Superior temporal gyrus (tissue), 1 donor: ENCODE data around the gene RBMS1.

ENCODE experiments used
- DNase-seq: peaks from one replicate; pipeline ENCODE4 v3.0.0-alpha.2; 2016; ENCODE audit errors: extremely low spot score

RBMS1 gene

GRCh38 chr2:160224507-160224906 lies 269.1 kb downstream of the RBMS1 start:
- DNase-seq: no peak

DNA sequence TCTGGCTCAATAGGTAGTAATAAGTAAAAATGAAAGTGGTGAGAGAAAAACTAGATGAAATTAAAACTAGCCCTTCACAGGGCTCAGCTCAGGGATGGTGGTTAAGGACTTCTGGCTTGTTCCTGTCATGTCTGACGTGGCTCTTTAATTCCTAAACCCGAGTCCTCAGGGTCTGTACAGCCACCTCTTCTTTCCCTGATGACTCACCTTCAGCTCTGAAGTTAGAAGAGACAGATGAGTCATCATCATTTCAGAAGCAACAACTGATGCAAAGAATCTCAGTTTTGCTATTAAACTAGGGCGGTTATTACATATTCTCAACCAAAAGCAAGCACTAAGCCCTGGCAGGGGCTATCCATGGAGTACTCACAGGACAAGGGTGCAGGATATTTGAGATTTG lies 269.5 kb downstream of the RBMS1 start:
- DNase-seq: peak; percentile 30

- DNase-seq: no peak
Measured at GRCh38 chr2:160223560-160223959, 270.0 kb downstream of the RBMS1 start.

- no peak for DNase-seq
Measured at GRCh38 chr2:160222546-160223283, 270.9 kb downstream of the RBMS1 start.
